IMR-90 (cell line): ENCODE measurements around the gene RAB37. TPM values are rescaled to one million over a fixed set of nuclear protein-coding genes. Genes with fewer than 3 reads are reported as not detected.

Source experiments
- ATAC-seq: fragments of 200-7000 bp; cut with Tn5 transposase; 2 replicates; pipeline ENCODE4 v1.9.1; 2020; ENCODE audit warnings: low read depth, mild to moderate bottlenecking, moderate library complexity
- BruUV-seq: library from RNA; stranded (reverse); fragments of 400-500 nt; replicated peaks from 2 replicates; lab custom pipeline; 2021; lab: Mats Ljungman, UMichigan
- CTCF ChIA-PET: fragments of 300-600 bp; formaldehyde crosslinking; extraction: SDS; loops from one replicate; lab custom pipeline; 2021; ENCODE audit warnings: antibody characterized with exemption; lab: Yijun Ruan, JAX
- POLR2A ChIA-PET: fragments of 300-600 bp; sonication (Branson Sonifier 250); formaldehyde crosslinking; loops from one replicate; lab custom pipeline; 2022; ENCODE audit warnings: antibody characterized with exemption; ENCODE audit not compliant: unreplicated experiment; lab: Charles Lee
- DNase-seq: peaks from one replicate; pipeline ENCODE4 v3.0.0; 2013
- H2AFZ ChIP-seq: replicated peaks from 2 replicates; pipeline ENCODE3; 2013; ENCODE audit warnings: low read length, mild to moderate bottlenecking; ENCODE audit not compliant: poor library complexity
- H2AK5ac ChIP-seq: 2 replicates; pipeline ENCODE4 v1.6.1; 2013; ENCODE audit warnings: low read depth, low read length, inconsistent platforms
- H2AK9ac ChIP-seq: replicated peaks from 2 replicates; pipeline ENCODE3; 2013; ENCODE audit warnings: mild to moderate bottlenecking, low read depth, low read length, moderate library complexity; ENCODE audit not compliant: poor library complexity
- H2BK120ac ChIP-seq: 2 replicates; pipeline ENCODE4 v1.6.1; 2013; ENCODE audit warnings: low read depth, low read length, inconsistent platforms
- H2BK15ac ChIP-seq: 3 replicates; pipeline ENCODE4 v1.6.1; 2013; ENCODE audit warnings: low read depth, low read length, inconsistent platforms
- H2BK20ac ChIP-seq: 2 replicates; pipeline ENCODE4 v1.6.1; 2013; ENCODE audit warnings: low read depth, mild to moderate bottlenecking, inconsistent platforms, low read length, moderate library complexity
- H2BK5ac ChIP-seq: 2 replicates; pipeline ENCODE4 v1.6.1; 2013; ENCODE audit warnings: mild to moderate bottlenecking, low read depth, low read length, inconsistent platforms; ENCODE audit not compliant: poor library complexity, severe bottlenecking
- H3K14ac ChIP-seq: replicated peaks from 2 replicates; pipeline ENCODE4 v1.6.1; 2013; ENCODE audit warnings: low read depth, low read length, inconsistent platforms
- H3K18ac ChIP-seq: 2 replicates; pipeline ENCODE4 v1.6.1; 2013; ENCODE audit warnings: low read depth, low read length, control low read depth
- H3K23ac ChIP-seq: 2 replicates; pipeline ENCODE4 v1.6.1; 2013; ENCODE audit warnings: low read depth, low read length, inconsistent platforms
- H3K27ac ChIP-seq: 2 replicates; pipeline ENCODE4 v1.5.1; 2013; ENCODE audit warnings: mild to moderate bottlenecking, control low read depth, low read length; ENCODE audit not compliant: insufficient read depth
- H3K27me3 ChIP-seq: 2 replicates; pipeline ENCODE4 v1.6.1; 2013; ENCODE audit warnings: low read length; ENCODE audit not compliant: control insufficient read depth, insufficient read depth
- H3K36me3 ChIP-seq: 2 replicates; pipeline ENCODE4 v1.6.1; 2013; ENCODE audit warnings: low read length, mixed read lengths; ENCODE audit not compliant: control insufficient read depth, insufficient read depth
- H3K4ac ChIP-seq: 2 replicates; pipeline ENCODE4 v1.6.1; 2013; ENCODE audit warnings: low read depth, low read length, inconsistent platforms
- H3K4me1 ChIP-seq: 2 replicates; pipeline ENCODE4 v1.6.1; 2013; ENCODE audit warnings: low read length, mixed read lengths; ENCODE audit not compliant: control insufficient read depth, insufficient read depth
- H3K4me2 ChIP-seq: 2 replicates; pipeline ENCODE4 v1.6.1; 2013; ENCODE audit warnings: low read depth, mild to moderate bottlenecking, control low read depth, low read length, moderate library complexity
- H3K4me3 ChIP-seq: 2 replicates; pipeline ENCODE4 v1.5.1; 2013; ENCODE audit warnings: low read depth, mild to moderate bottlenecking, control low read depth, low read length, moderate library complexity; ENCODE audit not compliant: insufficient read depth
- H3K56ac ChIP-seq: 2 replicates; pipeline ENCODE4 v1.6.1; 2013; ENCODE audit warnings: low read length, inconsistent platforms; ENCODE audit not compliant: insufficient read depth; ENCODE audit errors: extremely low read depth
- H3K79me1 ChIP-seq, 2 experiments: 2 replicates each; pipeline ENCODE4 v1.6.1; 2013; ENCODE audit warnings: low read length in 2 of 2, inconsistent platforms in 1 of 2, low read depth in 1 of 2
- H3K9ac ChIP-seq: 2 replicates; pipeline ENCODE4 v1.6.1; 2013; ENCODE audit warnings: low read depth, low read length, control low read depth
- H3K9me1 ChIP-seq: 2 replicates; pipeline ENCODE4 v1.6.1; 2013; ENCODE audit warnings: low read length, inconsistent platforms; ENCODE audit not compliant: insufficient read depth
- H3K9me3 ChIP-seq: 2 replicates; pipeline ENCODE4 v1.6.1; 2013; ENCODE audit warnings: low read length; ENCODE audit not compliant: control insufficient read depth, insufficient read depth
- H4K20me1 ChIP-seq: 2 replicates; pipeline ENCODE4 v1.6.1; 2013; ENCODE audit warnings: low read length, inconsistent platforms; ENCODE audit not compliant: insufficient read depth
- H4K5ac ChIP-seq: 2 replicates; pipeline ENCODE4 v1.6.1; 2013; ENCODE audit warnings: mild to moderate bottlenecking, low read depth, low read length, control low read depth
- H4K8ac ChIP-seq, 2 experiments: 2 replicates each; pipeline ENCODE4 v1.6.1; 2013; ENCODE audit warnings: low read depth in 2 of 2, low read length in 2 of 2, control low read depth in 1 of 2, inconsistent platforms in 1 of 2
- H4K91ac ChIP-seq: 2 replicates; pipeline ENCODE4 v1.6.1; 2013; ENCODE audit warnings: low read depth, low read length, inconsistent platforms; ENCODE audit not compliant: insufficient read depth
- BHLHE40 ChIP-seq: fragments of 150-350 bp; IDR thresholded peaks from 2 replicates; pipeline ENCODE4 v1.6.1; 2016; ENCODE audit warnings: mild to moderate bottlenecking, low read depth, low read length
- CEBPB ChIP-seq: IDR thresholded peaks from 2 replicates; pipeline ENCODE4 v1.6.1; 2012; ENCODE audit warnings: low read depth, low read length, improper control_type of control experiment
- CHD1 ChIP-seq: IDR thresholded peaks from 2 replicates; pipeline ENCODE4 v1.6.1; 2012; ENCODE audit warnings: low read depth, low read length, improper control_type of control experiment
- FOS ChIP-seq: fragments of 150-350 bp; IDR thresholded peaks from 2 replicates; pipeline ENCODE4 v1.6.1; 2016; ENCODE audit warnings: low read depth, low read length
- MAZ ChIP-seq: IDR thresholded peaks from 2 replicates; pipeline ENCODE4 v1.6.1; 2012; ENCODE audit warnings: low read depth, mild to moderate bottlenecking, low read length, improper control_type of control experiment, moderate library complexity, borderline replicate concordance
- MXI1 ChIP-seq: IDR thresholded peaks from 2 replicates; pipeline ENCODE4 v1.6.1; 2012; ENCODE audit warnings: low read depth, mild to moderate bottlenecking, low read length, moderate library complexity, borderline replicate concordance
- NFE2L2 ChIP-seq: fragments of 150-350 bp; IDR thresholded peaks from 2 replicates; pipeline ENCODE4 v1.6.1; 2016; ENCODE audit warnings: low read depth, mild to moderate bottlenecking, low read length
- POLR2A ChIP-seq: IDR thresholded peaks from 2 replicates; pipeline ENCODE4 v1.6.1; 2012; ENCODE audit warnings: mild to moderate bottlenecking, low read depth, low read length
- RAD21 ChIP-seq: IDR thresholded peaks from 2 replicates; pipeline ENCODE4 v1.6.1; 2012; ENCODE audit warnings: low read length, improper control_type of control experiment
- RCOR1 ChIP-seq: IDR thresholded peaks from 2 replicates; pipeline ENCODE4 v1.6.1; 2012; ENCODE audit warnings: mild to moderate bottlenecking, low read length, improper control_type of control experiment; ENCODE audit not compliant: insufficient replicate concordance
- RFX5 ChIP-seq: IDR thresholded peaks from 2 replicates; pipeline ENCODE4 v1.8.0; 2012; ENCODE audit warnings: low read depth, mild to moderate bottlenecking, low read length, moderate library complexity
- SMC3 ChIP-seq: fragments of 150-350 bp; IDR thresholded peaks from 2 replicates; pipeline ENCODE4 v1.6.1; 2016; ENCODE audit warnings: low read depth, mild to moderate bottlenecking, antibody characterized with exemption, low read length, moderate library complexity
- WGBS, 2 experiments: methylation state at CpG; one replicate each; pipeline versions ENCODE4 v1.1.5 to v1.1.7; 2013; ENCODE audit warnings: missing lambda C conversion rate in 2 of 2; ENCODE audit not compliant: insufficient read length in 1 of 2; ENCODE audit errors: extremely low coverage in 2 of 2; 5-methylcytosine and 5-hydroxymethylcytosine counted together
- dilution Hi-C: fragments of 300-500 bp; cut with HindIII; formaldehyde crosslinking; loops from one replicate; pipeline ENCODE4 v1.14.3; 2018; ENCODE audit warnings: low sequenced_read_pairs; ENCODE audit not compliant: unreplicated experiment
- in situ Hi-C: fragments of 300-500 bp; cut with MboI; formaldehyde crosslinking; loops from 3 replicates; pipeline ENCODE4 v1.14.3; 2019; ENCODE audit warnings: low sequenced_read_pairs, inconsistent platforms, mixed read lengths
- intact Hi-C: fragments of 100-400 bp; cut with micrococcal nuclease; formaldehyde crosslinking; loops from 2 replicates; pipeline ENCODE4 v1.10.0; 2022
- polyA plus RNA-seq, 3 experiments: library from polyadenylated mRNA; depleted of rRNA; stranded (reverse); fragments of >200 nt; gene quantifications; 2 replicates each; pipeline ENCODE4 v1.2.3, GENCODE V29; 2012; ENCODE audit warnings: low replicate concordance in 1 of 3
- total RNA-seq: library from RNA; depleted of rRNA; stranded (reverse); fragments of >200 nt; gene quantifications from 2 replicates; pipeline ENCODE4 v1.2.3, GENCODE V29; 2012
- TF ChIP-seq, protein P1 (sequence below): fragments of 150-350 bp; IDR thresholded peaks from 2 replicates; pipeline ENCODE4 v1.6.1; 2017; ENCODE audit warnings: mild to moderate bottlenecking, antibody characterized with exemption, low read length, low read depth
- TF ChIP-seq, protein P2 (sequence below): conservative IDR thresholded peaks from 2 replicates; pipeline ENCODE4 v1.5.1; 2012; ENCODE audit warnings: mild to moderate bottlenecking, low read depth, low read length, improper control_type of control experiment
- TF ChIP-seq, protein P3 (sequence below): fragments of 150-350 bp; IDR thresholded peaks from 2 replicates; pipeline ENCODE4 v1.6.1; 2016; ENCODE audit warnings: low read depth, mild to moderate bottlenecking, low read length, moderate library complexity, borderline replicate concordance

Gene RAB37
- total and polyA plus RNA-seq, 2 of the 4 experiments (the other 2 are of a cell fraction): 0.19 TPM; not detected in 1

DNA sequence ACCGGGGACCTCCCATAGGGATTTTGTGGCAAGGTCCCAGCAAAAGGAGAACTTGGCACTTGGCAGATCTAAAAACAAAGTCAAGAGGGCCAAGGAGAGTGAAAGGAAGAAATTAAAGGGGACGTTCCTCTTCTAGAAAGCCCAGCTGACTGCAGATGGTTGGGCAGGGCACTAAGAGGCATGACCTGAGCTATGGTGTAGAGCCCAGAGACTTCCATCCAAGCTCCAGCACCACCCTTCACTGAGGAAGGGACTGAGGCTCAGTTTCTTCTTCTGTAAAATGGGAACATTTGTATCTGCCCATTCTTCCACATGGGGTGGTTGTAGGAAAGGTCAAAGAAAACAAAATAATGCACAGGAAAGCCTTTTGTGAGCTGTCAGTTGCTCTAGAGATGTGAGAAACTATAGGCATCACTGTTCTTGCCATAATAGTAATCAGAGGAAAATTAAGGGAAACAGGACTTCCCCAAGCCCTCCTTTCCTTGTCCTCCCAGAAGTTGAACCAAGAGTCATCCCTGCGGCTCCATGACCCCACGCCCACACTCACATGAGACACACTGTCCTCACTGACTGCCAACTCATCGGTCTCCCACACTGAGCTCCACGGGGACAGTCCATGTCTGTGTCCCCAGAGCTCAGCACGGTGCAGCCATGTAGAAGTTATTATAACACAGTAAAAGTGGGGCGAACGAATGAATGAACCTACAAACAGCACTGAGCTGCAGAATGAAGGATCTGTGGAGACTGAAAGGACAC is 34.8 kb upstream of the RAB37 start:
- DNase-seq: no peak
- no peaks in the 10 kb centered on the region; the same call in 1 of the 2 replicates for H4K20me1 ChIP-seq
- no peaks in the 10 kb centered on the region for H3K9me3 ChIP-seq
- H2BK15ac ChIP-seq: no peak overlapping the region
- no peak overlapping the region for H2AFZ ChIP-seq
- no peak for ATAC-seq
- H3K9me1 ChIP-seq: no peaks in the 10 kb centered on the region; the same call in 1 of the 2 replicates
- intact Hi-C loops (no loop called here), dilution Hi-C loops (no loop called here), in situ Hi-C loops (no loop called here)
- H2BK5ac ChIP-seq: no peak overlapping the region
- no peaks in the 10 kb centered on the region for H3K27me3 ChIP-seq
- no peak overlapping the region for H4K5ac ChIP-seq
- no peak overlapping the region for H3K18ac ChIP-seq
- H3K79me1 ChIP-seq: no peaks in the 10 kb centered on the region
- H3K4me1 ChIP-seq: no peaks in the 10 kb centered on the region
- H3K9ac ChIP-seq: no peak overlapping the region
- no peak overlapping the region for H2BK120ac ChIP-seq
- no peak overlapping the region for H3K27ac ChIP-seq
- no TSS peak for BruUV-seq
- H3K56ac ChIP-seq: no peak overlapping the region
- no peak overlapping the region for H3K4me3 ChIP-seq
- H4K91ac ChIP-seq: no peak overlapping the region
- H2BK20ac ChIP-seq: no peak overlapping the region
- H3K4me2 ChIP-seq: no peak overlapping the region
- H3K36me3 ChIP-seq: no peaks in the 10 kb centered on the region
- 60% methylated on average over 1 of the region's 9 CpGs; no CpG with 5 or more reads in 1 of the 2 experiments for WGBS, 2 experiments
- H3K4ac ChIP-seq: no peak overlapping the region
- no peak overlapping the region for H4K8ac ChIP-seq
- H3K23ac ChIP-seq: no peak overlapping the region
- H2AK5ac ChIP-seq: no peak overlapping the region
- no peak overlapping the region for H3K14ac ChIP-seq
- ChIA-PET POLR2A (no interaction called here), CTCF (interaction anchor here (0.6 kb wide), 1 partner anchor 127 kb away, joined by 5 read pairs; no protein-coding TSS in a partner anchor)
- no peak overlapping the region for H2AK9ac ChIP-seq
- TF ChIP-seq MXI1: no peak
- no peak for TF ChIP-seq RAD21
- no peak for TF ChIP-seq CEBPB
- TF ChIP-seq BHLHE40: no peak
- TF ChIP-seq, protein P1, sequence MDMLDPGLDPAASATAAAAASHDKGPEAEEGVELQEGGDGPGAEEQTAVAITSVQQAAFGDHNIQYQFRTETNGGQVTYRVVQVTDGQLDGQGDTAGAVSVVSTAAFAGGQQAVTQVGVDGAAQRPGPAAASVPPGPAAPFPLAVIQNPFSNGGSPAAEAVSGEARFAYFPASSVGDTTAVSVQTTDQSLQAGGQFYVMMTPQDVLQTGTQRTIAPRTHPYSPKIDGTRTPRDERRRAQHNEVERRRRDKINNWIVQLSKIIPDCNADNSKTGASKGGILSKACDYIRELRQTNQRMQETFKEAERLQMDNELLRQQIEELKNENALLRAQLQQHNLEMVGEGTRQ: no peak
- TF ChIP-seq RFX5: no peak
- no peak for TF ChIP-seq POLR2A
- TF ChIP-seq, protein P2, sequence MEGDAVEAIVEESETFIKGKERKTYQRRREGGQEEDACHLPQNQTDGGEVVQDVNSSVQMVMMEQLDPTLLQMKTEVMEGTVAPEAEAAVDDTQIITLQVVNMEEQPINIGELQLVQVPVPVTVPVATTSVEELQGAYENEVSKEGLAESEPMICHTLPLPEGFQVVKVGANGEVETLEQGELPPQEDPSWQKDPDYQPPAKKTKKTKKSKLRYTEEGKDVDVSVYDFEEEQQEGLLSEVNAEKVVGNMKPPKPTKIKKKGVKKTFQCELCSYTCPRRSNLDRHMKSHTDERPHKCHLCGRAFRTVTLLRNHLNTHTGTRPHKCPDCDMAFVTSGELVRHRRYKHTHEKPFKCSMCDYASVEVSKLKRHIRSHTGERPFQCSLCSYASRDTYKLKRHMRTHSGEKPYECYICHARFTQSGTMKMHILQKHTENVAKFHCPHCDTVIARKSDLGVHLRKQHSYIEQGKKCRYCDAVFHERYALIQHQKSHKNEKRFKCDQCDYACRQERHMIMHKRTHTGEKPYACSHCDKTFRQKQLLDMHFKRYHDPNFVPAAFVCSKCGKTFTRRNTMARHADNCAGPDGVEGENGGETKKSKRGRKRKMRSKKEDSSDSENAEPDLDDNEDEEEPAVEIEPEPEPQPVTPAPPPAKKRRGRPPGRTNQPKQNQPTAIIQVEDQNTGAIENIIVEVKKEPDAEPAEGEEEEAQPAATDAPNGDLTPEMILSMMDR: no peak
- TF ChIP-seq, protein P3, sequence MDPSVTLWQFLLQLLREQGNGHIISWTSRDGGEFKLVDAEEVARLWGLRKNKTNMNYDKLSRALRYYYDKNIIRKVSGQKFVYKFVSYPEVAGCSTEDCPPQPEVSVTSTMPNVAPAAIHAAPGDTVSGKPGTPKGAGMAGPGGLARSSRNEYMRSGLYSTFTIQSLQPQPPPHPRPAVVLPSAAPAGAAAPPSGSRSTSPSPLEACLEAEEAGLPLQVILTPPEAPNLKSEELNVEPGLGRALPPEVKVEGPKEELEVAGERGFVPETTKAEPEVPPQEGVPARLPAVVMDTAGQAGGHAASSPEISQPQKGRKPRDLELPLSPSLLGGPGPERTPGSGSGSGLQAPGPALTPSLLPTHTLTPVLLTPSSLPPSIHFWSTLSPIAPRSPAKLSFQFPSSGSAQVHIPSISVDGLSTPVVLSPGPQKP: no peak
- no peak for TF ChIP-seq MAZ
- TF ChIP-seq SMC3: no peak
- TF ChIP-seq CHD1: no peak
- TF ChIP-seq FOS: no peak
- TF ChIP-seq NFE2L2: no peak
- TF ChIP-seq RCOR1: no peak
